ENCODE data around the gene TMEM140. TPM values are rescaled to one million over a fixed set of nuclear protein-coding genes. Genes with fewer than 3 reads are reported as not detected.
"Not testable (repeated sequence)": the region's sequence is repeated elsewhere in the genome, so short reads cannot be mapped to it uniquely, and the experiment has no call there.

The TMEM140 gene
- total RNA-seq, 1 donor from 2014 or later = 26.9 TPM

DNA sequence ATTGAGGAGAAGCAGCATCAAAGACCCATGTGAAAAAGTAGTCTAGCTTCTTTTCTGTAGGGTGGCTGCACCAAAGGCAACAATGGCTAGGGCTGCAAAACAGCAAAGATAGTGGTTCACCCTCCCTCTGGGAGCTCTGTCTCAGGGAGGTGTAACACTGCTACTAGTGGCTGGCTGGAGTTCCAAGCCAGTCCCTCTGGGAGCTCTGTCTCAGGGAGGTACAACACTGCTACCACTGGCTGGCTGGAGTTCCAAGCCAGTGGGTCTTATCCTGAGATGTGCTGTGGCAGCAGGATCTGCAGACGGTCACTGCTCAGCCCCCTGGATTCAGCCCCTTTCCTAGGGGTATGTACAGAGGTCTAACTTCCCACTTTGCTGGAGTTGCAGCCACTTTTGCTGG, 37.9 kb upstream of the TMEM140 start:
- H3K4me1 ChIP-seq = no peaks in the 10 kb centered on the region
- H3K27ac ChIP-seq = no peak overlapping the region
- no peaks in the 10 kb centered on the region for H3K36me3 ChIP-seq
- no peaks in the 10 kb centered on the region for H3K9me3 ChIP-seq
- H3K4me3 ChIP-seq = no peak overlapping the region
- H3K27me3 ChIP-seq = no peaks in the 10 kb centered on the region
- no peak for DNase-seq (ENCODE audit: low spot score in 2 of 2)
- intact Hi-C loops (cut with DNase I) = no loop called here
- TF ChIP-seq, protein P1, sequence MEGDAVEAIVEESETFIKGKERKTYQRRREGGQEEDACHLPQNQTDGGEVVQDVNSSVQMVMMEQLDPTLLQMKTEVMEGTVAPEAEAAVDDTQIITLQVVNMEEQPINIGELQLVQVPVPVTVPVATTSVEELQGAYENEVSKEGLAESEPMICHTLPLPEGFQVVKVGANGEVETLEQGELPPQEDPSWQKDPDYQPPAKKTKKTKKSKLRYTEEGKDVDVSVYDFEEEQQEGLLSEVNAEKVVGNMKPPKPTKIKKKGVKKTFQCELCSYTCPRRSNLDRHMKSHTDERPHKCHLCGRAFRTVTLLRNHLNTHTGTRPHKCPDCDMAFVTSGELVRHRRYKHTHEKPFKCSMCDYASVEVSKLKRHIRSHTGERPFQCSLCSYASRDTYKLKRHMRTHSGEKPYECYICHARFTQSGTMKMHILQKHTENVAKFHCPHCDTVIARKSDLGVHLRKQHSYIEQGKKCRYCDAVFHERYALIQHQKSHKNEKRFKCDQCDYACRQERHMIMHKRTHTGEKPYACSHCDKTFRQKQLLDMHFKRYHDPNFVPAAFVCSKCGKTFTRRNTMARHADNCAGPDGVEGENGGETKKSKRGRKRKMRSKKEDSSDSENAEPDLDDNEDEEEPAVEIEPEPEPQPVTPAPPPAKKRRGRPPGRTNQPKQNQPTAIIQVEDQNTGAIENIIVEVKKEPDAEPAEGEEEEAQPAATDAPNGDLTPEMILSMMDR (IDR thresholded peaks at IDR 0.05) = no peak

DNA sequence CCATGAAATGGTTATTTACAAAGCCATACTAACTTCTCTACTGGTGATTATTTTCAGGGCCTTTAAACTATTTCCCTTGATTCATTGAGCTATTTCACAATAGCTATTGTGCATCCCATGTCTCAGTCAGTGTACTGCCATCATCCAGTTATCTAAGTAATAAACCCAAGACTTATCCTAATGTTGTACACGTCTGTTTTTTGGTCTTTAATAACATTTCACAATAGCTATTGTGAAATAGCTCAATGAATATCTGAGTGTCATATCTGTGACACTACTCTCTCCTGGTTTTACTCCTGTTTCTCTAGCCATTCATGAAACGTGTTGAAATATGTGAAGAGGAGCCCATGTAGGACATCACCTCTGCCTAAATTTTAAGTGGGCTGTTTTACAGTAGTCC, 36.5 kb upstream of the TMEM140 start:
- TF ChIP-seq, protein P1 (IDR thresholded peaks at IDR 0.05) = no peak
- Histone ChIP-seq H3K4me1 (no peaks in the 10 kb centered on the region), H3K27ac (no peak overlapping the region), H3K36me3 (no peaks in the 10 kb centered on the region), H3K4me3 (no peak overlapping the region), H3K27me3 (no peaks in the 10 kb centered on the region), H3K9me3 (no peaks in the 10 kb centered on the region)
- intact Hi-C loops (cut with DNase I) = no loop called here
- no peak for DNase-seq (ENCODE audit: low spot score in 2 of 2)

DNA sequence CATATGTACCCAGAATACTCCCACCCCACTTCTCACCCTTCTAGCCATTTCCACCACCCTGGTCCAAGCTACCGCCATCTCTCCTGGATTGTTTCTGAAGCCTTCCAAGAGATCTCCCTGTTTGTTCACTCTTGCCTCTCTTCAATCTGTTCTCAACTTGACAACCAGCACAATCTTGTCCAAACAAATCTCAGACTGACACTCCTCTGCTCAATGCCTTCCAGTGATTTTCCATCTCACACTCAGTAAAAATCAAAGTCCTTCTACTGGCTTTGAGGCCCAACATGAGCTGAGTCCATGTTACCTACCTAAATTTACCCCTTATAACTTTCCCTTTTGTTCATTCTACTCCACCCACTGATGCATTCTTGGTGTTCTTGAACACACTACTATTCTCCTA, 33.2 kb upstream of the TMEM140 start:
- no peak for DNase-seq (ENCODE audit: low spot score in 2 of 2)
- Histone ChIP-seq H3K4me3 (no peak overlapping the region), H3K27ac (no peak overlapping the region), H3K36me3 (no peaks in the 10 kb centered on the region), H3K27me3 (no peaks in the 10 kb centered on the region), H3K9me3 (no peaks in the 10 kb centered on the region), H3K4me1 (no peaks in the 10 kb centered on the region)
- intact Hi-C loops (cut with DNase I) = no loop called here
- TF ChIP-seq, protein P1 (IDR thresholded peaks at IDR 0.05) = no peak

DNA sequence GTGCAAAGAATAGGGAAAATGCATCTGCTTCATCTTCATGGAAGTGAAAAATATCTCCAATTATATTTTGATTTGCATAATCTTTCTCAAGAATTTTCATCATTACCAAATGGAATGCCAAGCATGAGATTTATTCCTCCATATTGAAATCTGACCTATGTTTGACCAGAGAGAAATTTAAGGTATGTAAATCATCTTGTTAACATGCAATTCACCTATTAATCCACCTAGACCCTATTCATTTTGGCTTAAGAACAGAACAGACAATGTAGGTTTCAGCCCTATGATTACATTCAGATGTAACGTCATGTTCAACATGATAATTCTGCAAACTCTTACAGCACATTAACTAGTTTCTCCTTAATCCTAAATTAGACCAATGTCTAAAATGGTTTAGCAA, 30.8 kb upstream of the TMEM140 start:
- no peaks in the 10 kb centered on the region for H3K4me1 ChIP-seq
- H3K4me3 ChIP-seq = no peak overlapping the region
- H3K27me3 ChIP-seq = no peaks in the 10 kb centered on the region
- H3K36me3 ChIP-seq = no peaks in the 10 kb centered on the region
- no peak for DNase-seq (ENCODE audit: low spot score in 2 of 2)
- TF ChIP-seq, protein P1 (IDR thresholded peaks at IDR 0.05) = no peak
- peaks cover 0 to 10% of the 10 kb centered on the region in 2 donors for H3K9me3 ChIP-seq
- H3K27ac ChIP-seq = no peak overlapping the region
- intact Hi-C loops (cut with DNase I) = no loop called here

DNA sequence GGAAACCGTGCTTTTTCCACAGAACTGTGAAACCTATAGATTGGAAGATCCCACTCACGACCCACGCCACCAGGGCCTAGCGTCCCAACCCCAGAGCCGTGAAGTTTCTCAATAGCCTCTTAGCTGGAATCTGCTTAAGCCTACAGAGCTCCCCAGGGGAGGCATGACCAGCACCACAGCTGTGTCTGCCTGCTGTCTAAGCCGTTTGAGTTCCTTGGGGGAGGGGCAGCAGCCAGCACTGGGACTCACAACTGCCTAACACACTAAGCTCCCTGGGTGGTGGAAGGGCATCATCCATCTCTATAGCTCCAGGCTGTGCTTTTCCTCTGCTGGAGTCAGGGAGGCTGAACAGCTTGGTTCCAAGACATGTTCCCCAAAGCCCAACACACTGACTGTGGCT, 26.0 kb upstream of the TMEM140 start:
- Histone ChIP-seq H3K36me3 (no peaks in the 10 kb centered on the region), H3K27ac (no peak overlapping the region), H3K9me3 (peaks cover 0 to 10% of the 10 kb centered on the region in 2 donors), H3K4me3 (no peak overlapping the region), H3K4me1 (no peaks in the 10 kb centered on the region), H3K27me3 (no peaks in the 10 kb centered on the region)
- TF ChIP-seq, protein P1 (IDR thresholded peaks at IDR 0.05) = no peak
- no peak for DNase-seq (ENCODE audit: low spot score in 2 of 2)
- intact Hi-C loops (cut with DNase I) = no loop called here

DNA sequence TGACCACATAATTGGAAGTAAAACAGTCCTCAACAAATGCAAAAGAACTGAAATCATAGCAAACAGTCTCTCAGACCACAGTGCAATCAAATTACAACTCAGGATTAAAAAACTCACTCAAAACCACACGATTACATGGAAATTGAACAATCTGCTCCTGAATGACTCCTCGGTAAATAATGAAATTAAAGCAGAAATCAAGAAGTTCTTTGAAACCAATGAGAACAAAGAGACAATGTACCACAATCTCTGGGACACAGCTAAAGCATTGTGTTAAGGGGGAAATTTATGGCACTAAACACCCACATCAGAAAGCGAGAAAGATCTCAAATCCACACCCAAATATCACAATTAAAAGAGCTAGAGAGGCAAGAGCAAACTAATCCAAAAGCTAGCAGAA, 23.2 kb upstream of the TMEM140 start:
- H3K27ac ChIP-seq; H3K4me1 ChIP-seq; H3K27me3 ChIP-seq; intact Hi-C loops (cut with DNase I); H3K4me3 ChIP-seq; DNase-seq (ENCODE audit: low spot score in 2 of 2); H3K36me3 ChIP-seq: not testable (repeated sequence)
- H3K9me3 ChIP-seq = peaks cover 0 to 10% of the 10 kb centered on the region in 2 donors
